T1000 (cell line): ENCODE measurements around the gene LRRC8E.
"Not testable (repeated sequence)": the region's sequence is repeated elsewhere in the genome, so short reads cannot be mapped to it uniquely, and the experiment has no call there.

Source experiments
- DNase-seq: peaks from one replicate; lab custom pipeline; 2025; ENCODE audit warnings: mixed read lengths; lab: John Stamatoyannopoulos, UW

Gene LRRC8E

GRCh38 chr19:7887408-7888144, 734 bp upstream of the LRRC8E start:
- no peak for DNase-seq

GRCh38 chr19:7888826-7889217, 512 bp downstream of the LRRC8E start:
- DNase-seq: no peak

GRCh38 chr19:7893362-7894101, 5.2 kb downstream of the LRRC8E start:
- not testable (repeated sequence) for DNase-seq

GRCh38 chr19:7894612-7895309, 6.5 kb downstream of the LRRC8E start:
- no peak for DNase-seq

DNA sequence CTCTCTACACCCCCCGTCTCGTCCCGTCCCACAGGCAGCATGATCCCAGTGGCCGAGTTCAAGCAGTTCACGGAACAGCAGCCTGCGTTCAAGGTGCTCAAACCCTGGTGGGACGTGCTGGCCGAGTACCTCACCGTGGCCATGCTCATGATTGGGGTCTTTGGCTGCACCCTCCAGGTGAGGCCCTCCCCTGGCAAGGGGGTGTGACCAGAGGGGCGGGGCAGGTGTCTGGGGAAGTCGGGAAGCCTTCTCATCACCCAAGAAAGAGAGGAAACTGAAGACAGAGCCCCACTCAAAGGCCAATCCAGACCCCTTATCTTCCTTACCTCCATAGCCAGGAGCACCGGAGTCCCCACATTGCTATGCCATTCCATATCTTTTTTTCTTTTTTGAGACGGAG, 7.3 kb downstream of the LRRC8E start:
- DNase-seq: no peak

GRCh38 chr19:7897292-7897691, 9.0 kb downstream of the LRRC8E start:
- no peak for DNase-seq

DNA sequence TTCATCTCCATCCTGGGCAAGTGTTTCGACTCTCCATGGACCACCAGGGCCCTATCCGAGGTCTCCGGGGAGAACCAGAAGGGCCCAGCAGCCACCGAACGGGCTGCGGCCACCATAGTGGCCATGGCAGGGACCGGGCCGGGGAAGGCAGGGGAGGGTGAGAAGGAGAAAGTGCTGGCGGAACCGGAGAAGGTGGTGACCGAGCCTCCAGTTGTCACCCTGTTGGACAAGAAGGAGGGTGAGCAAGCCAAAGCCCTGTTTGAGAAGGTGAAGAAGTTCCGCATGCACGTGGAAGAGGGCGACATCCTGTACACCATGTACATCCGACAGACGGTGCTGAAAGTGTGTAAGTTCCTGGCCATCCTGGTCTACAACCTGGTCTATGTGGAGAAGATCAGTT, 10.7 kb downstream of the LRRC8E start:
- DNase-seq: no peak

- DNase-seq: no peak
These were observed 11.6 kb downstream of the LRRC8E start for GRCh38 chr19:7899751-7900378.

- no peak for DNase-seq
These were observed 12.1 kb downstream of the LRRC8E start for GRCh38 chr19:7900401-7900870.

GRCh38 chr19:7900931-7901330, 12.6 kb downstream of the LRRC8E start:
- no peak for DNase-seq

DNA sequence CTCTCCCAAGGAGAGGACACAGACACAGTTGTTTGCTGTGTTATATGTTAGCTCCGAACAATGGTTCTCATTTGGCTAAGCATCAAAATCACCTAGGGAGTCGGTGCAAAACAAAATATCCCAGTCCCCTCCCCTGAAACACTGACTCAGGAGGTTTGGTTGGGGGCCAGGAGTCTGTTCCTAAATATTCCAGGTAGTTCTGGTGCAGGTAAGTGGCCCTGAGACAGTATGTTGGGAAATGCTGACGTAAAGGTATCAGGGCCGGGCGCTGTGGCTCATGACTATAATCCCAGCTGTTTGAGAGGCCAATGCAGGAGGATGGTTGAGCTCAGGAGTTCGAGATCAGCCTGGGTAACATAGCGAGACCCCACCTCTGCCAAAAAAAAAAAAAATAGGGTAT, 13.0 kb downstream of the LRRC8E start:
- DNase-seq: no peak

- DNase-seq: no peak
These were observed 14.5 kb downstream of the LRRC8E start for GRCh38 chr19:7902796-7903243.

- peak; percentile 99 for DNase-seq
These were observed 15.1 kb downstream of the LRRC8E start, which contains the start of gene MAP2K7 for GRCh38 chr19:7903244-7904073. Gene MAP2K7, plus strand, starts transcription at chr19:7903877. Its CDS starts 68 bp downstream, at chr19:7903945.

- DNase-seq: no peak
These were observed 16.0 kb downstream of the LRRC8E start for GRCh38 chr19:7904074-7905020.

- DNase-seq: no peak
These were observed 17.0 kb downstream of the LRRC8E start for GRCh38 chr19:7905268-7905667.

DNA sequence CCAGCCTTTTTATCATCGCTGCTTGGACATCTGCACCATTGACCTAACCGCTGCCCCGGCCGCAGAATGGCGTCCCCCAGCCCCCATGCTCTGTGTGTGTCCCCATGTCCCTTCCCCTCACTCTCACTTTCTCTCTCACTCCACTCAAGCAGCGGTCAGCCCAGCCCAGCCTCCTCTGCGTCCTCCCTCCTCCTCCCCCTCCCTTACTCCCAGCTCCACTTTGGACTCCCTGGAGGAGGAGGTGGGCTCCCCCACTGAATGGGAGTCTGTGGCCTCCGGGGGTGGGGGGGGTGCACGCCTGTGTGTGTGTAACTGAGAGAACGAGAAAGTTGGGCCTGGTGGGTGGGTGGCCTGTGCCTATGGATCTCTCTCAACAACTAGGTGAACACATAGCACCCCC, 17.5 kb downstream of the LRRC8E start:
- DNase-seq: no peak

DNA sequence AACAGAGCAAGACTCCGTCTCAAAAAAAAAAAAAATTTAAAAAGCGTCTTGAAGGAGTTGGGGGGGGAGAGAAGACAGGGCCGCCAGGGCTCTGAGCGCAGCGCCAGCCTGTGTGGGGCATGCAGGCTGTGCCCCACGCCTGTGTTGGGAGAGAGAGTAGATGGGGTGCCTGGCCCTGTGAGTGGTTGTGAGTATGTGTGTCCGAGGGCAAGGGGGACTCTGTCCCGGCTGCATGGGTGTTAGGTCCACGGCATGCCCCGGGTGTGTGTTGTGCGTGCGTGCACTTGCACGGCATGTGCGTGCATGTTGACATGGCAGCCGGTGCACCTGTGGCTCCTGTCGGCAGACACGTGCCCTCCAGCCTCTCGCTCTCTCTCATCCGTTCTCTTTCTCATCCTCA, 18.8 kb downstream of the LRRC8E start:
- DNase-seq: no peak

DNA sequence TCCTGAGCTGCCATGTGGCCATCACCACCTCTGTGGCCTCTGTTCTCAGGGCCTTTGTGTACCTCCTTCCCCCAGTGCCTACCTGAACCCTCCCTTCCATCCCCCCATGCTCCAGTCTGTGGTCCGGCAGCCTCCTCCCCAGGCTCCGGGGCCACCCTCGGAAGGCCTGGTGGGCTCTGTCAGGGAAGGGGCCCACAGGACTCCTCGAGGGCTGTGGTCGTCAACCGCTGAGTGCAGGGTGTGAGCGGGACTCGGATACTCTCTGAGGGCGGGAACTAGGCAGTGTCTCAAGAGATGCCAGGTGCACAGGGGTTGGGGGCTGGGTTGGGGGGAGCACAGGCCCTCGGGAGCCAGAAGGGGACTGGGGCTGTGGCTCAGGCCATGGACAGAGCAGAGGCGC, 19.2 kb downstream of the LRRC8E start:
- no peak for DNase-seq

DNA sequence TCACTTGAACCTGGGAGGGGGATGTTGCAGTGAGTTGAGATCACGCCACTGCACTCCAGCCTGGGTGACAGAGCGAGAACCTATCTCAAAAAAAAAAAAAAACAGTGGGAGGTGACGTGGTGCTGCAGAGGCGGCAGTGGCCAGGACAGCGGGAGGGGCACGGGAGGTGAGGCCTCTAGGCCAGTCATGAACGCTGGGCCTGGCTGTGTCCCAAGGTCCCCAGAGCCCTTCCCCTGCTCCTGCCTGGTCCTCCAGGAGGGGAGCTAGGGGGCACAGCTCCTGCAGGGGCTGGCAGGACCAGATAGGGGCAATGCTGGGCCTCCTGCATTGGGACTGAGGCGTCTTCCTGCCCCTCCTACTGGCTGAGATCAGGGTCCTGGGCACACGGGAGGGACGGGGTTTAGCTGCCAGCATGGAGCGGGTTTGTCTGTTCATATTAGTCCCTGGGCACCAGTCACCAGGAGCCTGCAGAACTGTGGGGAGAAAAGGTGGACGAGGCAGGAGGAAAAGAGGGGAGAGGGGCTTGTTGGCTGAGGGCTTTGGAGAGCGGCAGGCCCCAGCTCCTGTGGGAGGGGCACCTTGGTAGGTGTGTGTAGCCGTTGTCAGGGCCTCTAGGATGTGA, 19.9 kb downstream of the LRRC8E start:
- DNase-seq: no peak
